KMS-11 (cell line): Measurements from ENCODE around the gene RPL26.

Experiments used
- H2AFZ ChIP-seq: fragments of 200-600 bp; sonication (generic); 2 replicates; pipeline ENCODE4 v1.6.1; 2016; ENCODE audit warnings: antibody characterized with exemption, mixed run types, low read depth
- H3K27ac ChIP-seq: fragments of 200-600 bp; sonication (generic); 2 replicates; pipeline ENCODE4 v1.6.1; 2016; ENCODE audit warnings: mild to moderate bottlenecking, mixed run types
- H3K27me3 ChIP-seq: fragments of 200-600 bp; sonication (generic); 2 replicates; pipeline ENCODE4 v1.6.1; 2017; ENCODE audit warnings: mild to moderate bottlenecking, low read depth, mixed run types, moderate library complexity; ENCODE audit not compliant: insufficient read depth
- H3K36me3 ChIP-seq: fragments of 200-600 bp; sonication (generic); 2 replicates; pipeline ENCODE4 v1.6.1; 2017; ENCODE audit warnings: mild to moderate bottlenecking, mixed run types; ENCODE audit not compliant: insufficient read depth
- H3K4me1 ChIP-seq: fragments of 200-600 bp; sonication (generic); 2 replicates; pipeline ENCODE4 v1.6.1; 2016; ENCODE audit warnings: mild to moderate bottlenecking, low read depth, mixed run types; ENCODE audit not compliant: poor library complexity, severe bottlenecking
- H3K4me2 ChIP-seq: fragments of 200-600 bp; sonication (generic); 2 replicates; pipeline ENCODE4 v1.7.0; 2016; ENCODE audit warnings: mild to moderate bottlenecking, mixed run types
- H3K4me3 ChIP-seq: fragments of 200-600 bp; sonication (generic); IDR thresholded peaks from 2 replicates; pipeline ENCODE4 v1.6.1; 2017; ENCODE audit warnings: low read depth, low read length, mixed read lengths; ENCODE audit not compliant: insufficient read depth
- H3K79me2 ChIP-seq: fragments of 200-600 bp; sonication (generic); 2 replicates; pipeline ENCODE4 v1.6.1; 2016; ENCODE audit warnings: low read depth, mixed run types; ENCODE audit not compliant: insufficient read depth
- H3K9ac ChIP-seq: fragments of 200-600 bp; sonication (generic); 2 replicates; pipeline ENCODE4 v1.6.1; 2016; ENCODE audit warnings: mild to moderate bottlenecking, mixed run types
- H4K20me1 ChIP-seq: fragments of 200-600 bp; sonication (generic); 2 replicates; pipeline ENCODE4 v1.6.1; 2016; ENCODE audit warnings: mild to moderate bottlenecking, mixed run types; ENCODE audit not compliant: insufficient read depth
- CTCF ChIP-seq: fragments of 200-600 bp; sonication (generic); conservative IDR thresholded peaks from 2 replicates; pipeline ENCODE4 v1.6.1; 2017; ENCODE audit warnings: low read depth, mild to moderate bottlenecking, antibody characterized with exemption, low read length, moderate library complexity, mixed read lengths

Gene RPL26

GRCh38 chr17:8409966-8410882 is 27.2 kb upstream of the RPL26 start:
- H3K9ac ChIP-seq, result no peak overlapping the region
- no peaks in the 10 kb centered on the region for H3K27me3 ChIP-seq
- H4K20me1 ChIP-seq, result no peaks in the 10 kb centered on the region
- no peak overlapping the region for H3K4me3 ChIP-seq
- no peak overlapping the region for H3K4me2 ChIP-seq
- H2AFZ ChIP-seq, result no peak overlapping the region
- no peak overlapping the region for H3K27ac ChIP-seq
- TF ChIP-seq CTCF, result peak; percentile 69
- no peaks in the 10 kb centered on the region for H3K79me2 ChIP-seq
- H3K36me3 ChIP-seq, result no peaks in the 10 kb centered on the region
- H3K4me1 ChIP-seq, result no peaks in the 10 kb centered on the region

- H3K36me3 ChIP-seq, result no peaks in the 10 kb centered on the region
- H2AFZ ChIP-seq, result no peak overlapping the region
- no peak for TF ChIP-seq CTCF
- no peak overlapping the region for H3K4me2 ChIP-seq
- no peak overlapping the region for H3K9ac ChIP-seq
- no peak overlapping the region for H3K4me3 ChIP-seq
- H3K27ac ChIP-seq, result no peak overlapping the region
- no peaks in the 10 kb centered on the region for H3K4me1 ChIP-seq
- H4K20me1 ChIP-seq, result no peaks in the 10 kb centered on the region
- H3K79me2 ChIP-seq, result no peaks in the 10 kb centered on the region
- no peaks in the 10 kb centered on the region for H3K27me3 ChIP-seq
Measured at GRCh38 chr17:8408371-8408770, 25.4 kb upstream of the RPL26 start.

- Histone ChIP-seq H3K4me3 (no peak overlapping the region), H3K4me2 (no peak overlapping the region), H4K20me1 (no peaks in the 10 kb centered on the region), H3K27ac (no peak overlapping the region), H3K36me3 (no peaks in the 10 kb centered on the region), H3K9ac (no peak overlapping the region), H3K27me3 (no peaks in the 10 kb centered on the region), H2AFZ (no peak overlapping the region), H3K79me2 (no peaks in the 10 kb centered on the region), H3K4me1 (no peaks in the 10 kb centered on the region)
- no peak for TF ChIP-seq CTCF
Measured at GRCh38 chr17:8406174-8406573, 23.2 kb upstream of the RPL26 start.

GRCh38 chr17:8405499-8406016 is 22.6 kb upstream of the RPL26 start:
- Histone ChIP-seq H3K9ac (no peak overlapping the region), H2AFZ (no peak overlapping the region), H3K36me3 (no peaks in the 10 kb centered on the region), H3K4me1 (no peaks in the 10 kb centered on the region), H3K4me3 (no peak overlapping the region), H3K79me2 (no peaks in the 10 kb centered on the region), H3K27ac (no peak overlapping the region), H4K20me1 (no peaks in the 10 kb centered on the region), H3K4me2 (no peak overlapping the region), H3K27me3 (no peaks in the 10 kb centered on the region)
- no peak for TF ChIP-seq CTCF
